ENCODE results near the gene TRIM71.

GRCh38 chr3:32835049-32835371, 17.2 kb downstream of the TRIM71 start:
- TF ChIP-seq CTCF (IDR thresholded peaks at IDR 0.05) (no peak), POLR2A (IDR thresholded peaks at IDR 0.05) (no peak), EP300 (IDR thresholded peaks at IDR 0.05) (no peak)
